Osteoblast (primary cell): ENCODE measurements around the gene OBSCN. TPM values are rescaled to one million over a fixed set of nuclear protein-coding genes. Genes with fewer than 3 reads are reported as not detected.

Experiments
- DNase-seq: peaks from one replicate; pipeline ENCODE4 v3.0.0; 2011; ENCODE audit warnings: low spot score, mixed read lengths; ENCODE audit not compliant: insufficient read length; ENCODE audit errors: missing footprints
- H2AFZ ChIP-seq: 2 replicates; pipeline ENCODE4 v1.6.0; 2011; ENCODE audit warnings: mild to moderate bottlenecking, low read length
- H3K27ac ChIP-seq: 2 replicates; pipeline ENCODE4 v1.5.1; 2011; ENCODE audit warnings: mild to moderate bottlenecking, low read depth, low read length, moderate library complexity
- H3K27me3 ChIP-seq: 2 replicates; pipeline ENCODE4 v1.6.0; 2012; ENCODE audit warnings: mild to moderate bottlenecking, control low read depth, inconsistent platforms, low read length, moderate library complexity; ENCODE audit not compliant: insufficient read depth
- H3K36me3 ChIP-seq: 2 replicates; pipeline ENCODE4 v1.5.1; 2011; ENCODE audit warnings: mild to moderate bottlenecking, low read length, control low read depth, moderate library complexity; ENCODE audit not compliant: insufficient read depth
- H3K4me1 ChIP-seq: 2 replicates; pipeline ENCODE4 v1.5.1; 2011; ENCODE audit warnings: mild to moderate bottlenecking, low read length, control low read depth, moderate library complexity; ENCODE audit not compliant: insufficient read depth
- H3K4me2 ChIP-seq: 2 replicates; pipeline ENCODE4 v1.6.0; 2011; ENCODE audit warnings: mild to moderate bottlenecking, low read length; ENCODE audit not compliant: insufficient read depth
- H3K4me3 ChIP-seq: fragments of 200-600 bp; sonication (generic); 3 replicates; pipeline ENCODE4 v1.5.1; 2012; ENCODE audit warnings: mild to moderate bottlenecking, low read length, inconsistent platforms; ENCODE audit not compliant: insufficient read depth
- H3K79me2 ChIP-seq: 2 replicates; pipeline ENCODE4 v1.6.0; 2012; ENCODE audit warnings: mild to moderate bottlenecking, low read length, control low read depth, inconsistent platforms; ENCODE audit not compliant: insufficient read depth
- H3K9me3 ChIP-seq: 2 replicates; pipeline ENCODE4 v1.5.1; 2011; ENCODE audit warnings: low read depth, low read length, control low read depth
- H4K20me1 ChIP-seq: 2 replicates; pipeline ENCODE4 v1.6.0; 2012; ENCODE audit warnings: mild to moderate bottlenecking, low read length, control low read depth; ENCODE audit not compliant: insufficient read depth
- total RNA-seq: library from RNA; depleted of rRNA; stranded (reverse); fragments of >200 nt; gene quantifications from 2 replicates; pipeline ENCODE4 v1.2.3, GENCODE V29; 2012
- TF ChIP-seq, protein P1 (sequence below): IDR thresholded peaks from 2 replicates; pipeline ENCODE4 v1.5.1; 2011; ENCODE audit warnings: mild to moderate bottlenecking, low read depth, low read length, moderate library complexity; ENCODE audit errors: extremely low read depth

OBSCN gene
- total RNA-seq, 1 donor = 2.9 TPM

DNA sequence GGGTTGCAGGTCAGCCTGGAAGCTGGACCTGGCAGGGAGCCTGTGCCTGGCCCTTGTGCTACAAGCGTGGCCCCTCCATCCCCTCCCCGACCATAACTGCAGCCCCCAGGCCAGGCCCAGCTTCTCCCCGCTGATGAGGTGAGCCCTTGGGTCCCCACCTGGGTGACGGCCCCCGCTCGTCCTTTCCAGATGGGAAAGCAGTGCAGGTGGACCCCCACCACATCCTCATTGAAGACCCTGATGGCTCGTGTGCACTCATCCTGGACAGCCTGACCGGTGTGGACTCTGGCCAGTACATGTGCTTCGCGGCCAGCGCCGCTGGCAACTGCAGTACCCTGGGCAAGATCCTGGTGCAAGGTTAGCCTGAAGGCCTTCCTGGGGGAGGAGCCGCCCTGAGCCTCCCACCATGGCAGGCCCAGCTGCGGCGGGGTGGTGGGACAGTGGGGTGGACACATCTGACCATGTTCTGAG, 141.9 kb downstream of the OBSCN start:
- TF ChIP-seq, protein P1, sequence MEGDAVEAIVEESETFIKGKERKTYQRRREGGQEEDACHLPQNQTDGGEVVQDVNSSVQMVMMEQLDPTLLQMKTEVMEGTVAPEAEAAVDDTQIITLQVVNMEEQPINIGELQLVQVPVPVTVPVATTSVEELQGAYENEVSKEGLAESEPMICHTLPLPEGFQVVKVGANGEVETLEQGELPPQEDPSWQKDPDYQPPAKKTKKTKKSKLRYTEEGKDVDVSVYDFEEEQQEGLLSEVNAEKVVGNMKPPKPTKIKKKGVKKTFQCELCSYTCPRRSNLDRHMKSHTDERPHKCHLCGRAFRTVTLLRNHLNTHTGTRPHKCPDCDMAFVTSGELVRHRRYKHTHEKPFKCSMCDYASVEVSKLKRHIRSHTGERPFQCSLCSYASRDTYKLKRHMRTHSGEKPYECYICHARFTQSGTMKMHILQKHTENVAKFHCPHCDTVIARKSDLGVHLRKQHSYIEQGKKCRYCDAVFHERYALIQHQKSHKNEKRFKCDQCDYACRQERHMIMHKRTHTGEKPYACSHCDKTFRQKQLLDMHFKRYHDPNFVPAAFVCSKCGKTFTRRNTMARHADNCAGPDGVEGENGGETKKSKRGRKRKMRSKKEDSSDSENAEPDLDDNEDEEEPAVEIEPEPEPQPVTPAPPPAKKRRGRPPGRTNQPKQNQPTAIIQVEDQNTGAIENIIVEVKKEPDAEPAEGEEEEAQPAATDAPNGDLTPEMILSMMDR = no peak
- Histone ChIP-seq H3K9me3 (no peaks in the 10 kb centered on the region), H3K27me3 (no peaks in the 10 kb centered on the region), H3K4me2 (no peak overlapping the region), H4K20me1 (no peaks in the 10 kb centered on the region), H3K4me3 (no peak overlapping the region), H3K36me3 (no peaks in the 10 kb centered on the region), H3K27ac (no peak overlapping the region), H3K79me2 (no peaks in the 10 kb centered on the region), H3K4me1 (no peaks in the 10 kb centered on the region), H2AFZ (no peak overlapping the region)
- peak; percentile 65 for DNase-seq

DNA sequence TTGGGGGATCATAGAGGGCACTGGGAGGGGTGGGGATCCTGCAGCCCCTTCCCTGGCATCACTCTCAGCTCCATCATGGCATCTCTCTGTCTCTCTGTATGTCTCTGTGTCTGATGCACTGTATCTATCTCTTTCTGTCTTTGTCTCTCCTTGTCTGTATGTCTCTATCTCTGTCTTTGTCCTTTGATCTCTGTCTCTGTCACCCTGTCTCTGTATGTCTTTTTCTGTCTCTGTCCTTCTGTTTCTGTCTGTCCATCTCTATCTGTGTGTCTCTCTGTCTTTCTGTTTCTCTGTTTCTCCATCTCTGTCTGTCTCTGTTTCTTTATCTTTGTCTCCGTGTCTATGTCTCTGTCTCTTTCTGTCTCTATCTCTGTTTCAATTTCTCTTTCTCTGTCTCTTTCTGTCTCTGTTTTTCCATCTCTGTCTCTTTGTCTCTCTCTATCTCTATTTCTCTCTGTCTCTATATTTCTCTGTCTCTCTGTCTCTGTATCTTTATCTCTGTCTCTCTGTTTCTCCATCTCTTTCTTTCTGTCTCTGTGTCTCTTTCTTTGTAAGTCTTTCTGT, 142.4 kb downstream of the OBSCN start:
- H3K9me3 ChIP-seq = no peaks in the 10 kb centered on the region
- H2AFZ ChIP-seq = no peak overlapping the region
- no peaks in the 10 kb centered on the region for H3K27me3 ChIP-seq
- no peaks in the 10 kb centered on the region for H3K4me1 ChIP-seq
- no peak for DNase-seq
- no peaks in the 10 kb centered on the region for H3K79me2 ChIP-seq
- H3K4me3 ChIP-seq = no peak overlapping the region
- TF ChIP-seq, protein P1 = no peak
- H4K20me1 ChIP-seq = no peaks in the 10 kb centered on the region
- no peak overlapping the region for H3K27ac ChIP-seq
- H3K4me2 ChIP-seq = no peak overlapping the region
- H3K36me3 ChIP-seq = no peaks in the 10 kb centered on the region

DNA sequence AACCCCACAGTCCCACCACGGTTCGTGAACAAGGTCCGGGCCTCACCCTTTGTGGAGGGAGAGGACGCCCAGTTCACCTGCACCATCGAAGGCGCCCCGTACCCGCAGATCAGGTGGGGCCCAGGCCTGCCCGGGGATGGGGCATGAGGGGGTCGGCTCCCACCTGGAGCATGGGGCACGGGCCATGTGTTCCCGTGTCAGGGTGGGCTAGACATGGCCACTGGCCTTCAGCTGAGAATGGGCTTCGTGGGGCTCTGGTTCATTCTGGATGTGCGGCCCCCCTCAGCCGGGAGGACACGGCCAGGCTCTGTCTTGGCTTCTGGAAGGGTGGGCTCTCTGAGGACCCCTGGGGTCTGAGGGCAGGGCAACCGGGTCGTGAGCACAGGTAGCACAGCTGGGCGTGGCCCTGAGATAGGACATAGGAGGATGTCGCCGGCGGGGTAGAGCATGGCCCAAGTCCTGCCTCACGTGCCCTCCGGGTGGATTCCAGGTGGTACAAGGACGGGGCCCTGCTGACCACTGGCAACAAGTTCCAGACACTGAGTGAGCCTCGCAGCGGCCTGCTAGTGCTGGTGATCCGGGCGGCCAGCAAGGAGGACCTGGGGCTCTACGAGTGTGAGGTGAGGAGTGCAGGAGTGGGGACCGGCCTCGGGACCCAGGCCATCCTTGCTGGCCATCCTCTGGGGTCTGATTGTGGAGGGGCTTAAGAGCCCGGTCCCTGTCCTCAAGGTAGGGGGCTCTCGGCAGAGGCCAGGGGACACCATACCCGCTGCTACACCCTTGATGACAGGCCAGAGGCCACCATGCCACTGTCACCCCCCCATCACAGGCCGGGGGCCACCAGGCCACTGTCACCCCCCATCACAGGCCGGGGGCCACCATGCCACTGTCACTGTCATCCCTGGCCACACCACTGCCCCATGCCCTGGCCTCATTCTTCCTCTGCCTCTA, 143.3 kb downstream of the OBSCN start:
- no peaks in the 10 kb centered on the region for H3K79me2 ChIP-seq
- H3K36me3 ChIP-seq = no peaks in the 10 kb centered on the region
- H3K4me2 ChIP-seq = no peak overlapping the region
- H4K20me1 ChIP-seq = no peaks in the 10 kb centered on the region
- H3K27ac ChIP-seq = no peak overlapping the region
- DNase-seq = peak; percentile 83
- H3K4me3 ChIP-seq = no peak overlapping the region
- TF ChIP-seq, protein P1 = no peak
- H3K9me3 ChIP-seq = no peaks in the 10 kb centered on the region
- H2AFZ ChIP-seq = no peak overlapping the region
- H3K27me3 ChIP-seq = no peaks in the 10 kb centered on the region
- H3K4me1 ChIP-seq = no peaks in the 10 kb centered on the region

DNA sequence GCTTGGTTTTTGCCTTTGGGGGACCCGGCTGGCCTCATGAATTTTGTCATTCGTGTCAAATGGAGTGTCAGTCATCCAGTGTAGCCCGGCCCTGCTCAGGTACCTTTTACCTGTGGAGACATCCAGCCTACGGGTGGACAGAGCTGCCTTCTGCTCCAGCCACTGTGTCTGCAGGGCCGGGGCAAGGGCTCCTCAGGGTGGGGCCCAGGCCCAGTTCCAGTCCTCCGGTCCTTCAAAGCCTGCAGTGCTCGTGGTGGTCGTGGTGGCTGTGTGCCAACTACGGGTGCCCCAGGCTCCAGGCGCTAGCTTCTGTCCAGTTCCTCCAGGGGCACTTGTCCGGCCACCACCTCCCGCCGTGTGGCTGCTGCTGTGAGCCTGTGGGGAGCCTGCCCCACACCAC, 144.0 kb downstream of the OBSCN start:
- no peak overlapping the region for H3K27ac ChIP-seq
- no peak overlapping the region for H3K4me3 ChIP-seq
- TF ChIP-seq, protein P1 = no peak
- no peaks in the 10 kb centered on the region for H4K20me1 ChIP-seq
- no peaks in the 10 kb centered on the region for H3K4me1 ChIP-seq
- H3K79me2 ChIP-seq = no peaks in the 10 kb centered on the region
- no peaks in the 10 kb centered on the region for H3K36me3 ChIP-seq
- no peaks in the 10 kb centered on the region for H3K27me3 ChIP-seq
- no peaks in the 10 kb centered on the region for H3K9me3 ChIP-seq
- no peak overlapping the region for H3K4me2 ChIP-seq
- peak; percentile 76 for DNase-seq
- no peak overlapping the region for H2AFZ ChIP-seq
